ENCODE measurements around the gene MMP14.

DNA sequence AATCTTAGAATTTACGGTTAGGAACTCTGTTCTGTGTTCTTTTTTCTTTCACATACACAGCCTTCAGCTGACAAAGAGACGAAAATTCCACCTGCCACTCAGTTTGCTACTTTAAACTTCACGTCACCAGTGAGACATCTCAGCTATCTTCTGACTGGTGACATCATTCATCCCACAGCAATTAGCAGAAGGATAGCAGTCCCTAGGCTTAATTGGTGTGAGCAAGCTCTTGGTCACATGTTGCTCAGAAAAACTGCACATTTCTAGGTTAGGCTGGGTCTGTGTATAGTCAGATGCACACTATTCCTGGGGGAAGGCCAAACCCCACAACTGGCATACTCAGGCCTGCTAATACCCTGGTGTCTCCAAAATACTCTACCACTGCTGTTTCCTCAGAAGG is 45.1 kb upstream of the MMP14 start:
- TF ChIP-seq YY1 (IDR thresholded peaks at IDR 0.05; ENCODE audit: insufficient read depth, insufficient read length) (no peak), ZNF274 (IDR thresholded peaks at IDR 0.05; ENCODE audit: low read depth, low read length) (no peak), SUZ12 (IDR thresholded peaks at IDR 0.05; ENCODE audit: extremely low read depth, insufficient read depth, insufficient read length) (no peak)
